ENCODE data around the gene ZNF620.
"Not testable (repeated sequence)": the region's sequence is repeated elsewhere in the genome, so short reads cannot be mapped to it uniquely, and the experiment has no call there.

The ZNF620 gene

DNA sequence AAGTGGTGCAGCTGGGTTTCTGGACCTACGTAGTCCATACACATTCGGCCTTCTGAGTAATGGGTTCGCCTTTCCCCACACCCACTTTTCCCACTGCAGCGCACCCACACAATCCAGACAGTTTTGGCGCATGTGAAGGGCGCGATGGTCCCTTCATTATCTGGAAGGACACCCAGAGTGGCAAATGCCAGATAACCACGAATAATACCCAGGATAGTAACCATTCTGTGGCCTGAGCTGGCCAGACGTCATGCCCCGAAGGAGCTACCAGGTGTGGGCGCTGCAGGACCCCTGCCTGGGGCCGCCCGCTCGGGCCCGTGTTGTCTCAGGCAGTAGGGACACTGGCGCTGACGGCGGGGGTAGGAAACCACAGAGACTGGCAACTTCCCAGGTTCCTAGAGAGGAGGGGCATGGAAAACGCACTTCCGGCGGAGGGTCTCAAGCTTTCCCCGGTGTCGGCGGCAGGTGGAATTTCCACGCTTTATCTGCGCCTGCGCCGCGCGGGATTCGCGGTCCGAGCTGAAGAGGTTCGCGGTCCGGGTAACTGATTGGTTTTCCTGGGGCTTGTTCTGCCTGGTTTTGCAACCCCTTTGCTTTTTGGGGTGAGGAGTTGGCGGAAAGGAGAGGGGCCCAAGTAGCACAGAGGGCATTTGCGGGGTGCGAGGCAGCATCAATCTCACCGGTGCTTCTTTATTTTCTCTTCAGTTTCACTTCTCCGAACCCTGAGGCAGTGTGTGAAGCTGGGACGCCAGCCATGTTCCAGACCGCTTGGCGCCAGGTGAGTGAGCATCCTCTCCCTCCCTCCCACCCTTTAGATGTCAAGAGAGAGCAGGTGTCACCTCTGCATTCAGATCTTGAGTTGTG is at the start of gene ZNF620:
ZNF620 (plus strand) TSS at position 441 of the 864 bp plus-strand sequence; CDS start at position 755, 314 bp downstream.
- peak; percentile 48 for DNase-seq

DNA sequence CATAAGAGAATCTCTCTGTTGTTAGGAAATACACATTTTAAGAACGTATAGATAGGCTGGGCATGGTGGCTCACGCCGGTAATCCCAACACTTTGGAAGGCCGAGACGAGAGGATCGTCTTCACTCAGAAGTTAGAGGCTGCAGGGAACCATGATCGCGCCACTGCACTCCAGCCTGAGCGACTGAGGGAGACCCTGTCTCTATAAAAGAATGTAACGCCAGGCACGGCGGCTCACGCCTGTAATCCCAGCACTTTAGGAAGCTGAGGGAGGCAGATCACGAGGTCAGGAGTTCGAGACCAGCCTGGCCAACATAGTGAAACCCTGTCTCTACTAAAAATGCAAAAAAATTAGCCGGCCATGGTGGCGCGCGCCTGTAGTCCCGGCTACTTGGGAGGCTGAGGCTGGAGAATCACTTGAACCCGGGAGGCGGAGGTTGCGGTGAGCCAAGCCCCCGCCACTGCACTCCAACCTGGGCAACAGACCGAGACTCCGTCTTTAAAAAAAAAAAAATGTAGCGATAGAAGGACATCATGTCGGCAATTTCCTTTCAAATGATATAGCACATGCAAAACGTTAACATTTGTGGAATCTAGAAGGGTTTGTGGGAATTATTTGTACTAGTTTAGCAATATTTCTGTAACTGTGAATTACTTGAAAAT is 49.4 kb upstream of the ZNF620 start:
- DNase-seq: no peak

DNA sequence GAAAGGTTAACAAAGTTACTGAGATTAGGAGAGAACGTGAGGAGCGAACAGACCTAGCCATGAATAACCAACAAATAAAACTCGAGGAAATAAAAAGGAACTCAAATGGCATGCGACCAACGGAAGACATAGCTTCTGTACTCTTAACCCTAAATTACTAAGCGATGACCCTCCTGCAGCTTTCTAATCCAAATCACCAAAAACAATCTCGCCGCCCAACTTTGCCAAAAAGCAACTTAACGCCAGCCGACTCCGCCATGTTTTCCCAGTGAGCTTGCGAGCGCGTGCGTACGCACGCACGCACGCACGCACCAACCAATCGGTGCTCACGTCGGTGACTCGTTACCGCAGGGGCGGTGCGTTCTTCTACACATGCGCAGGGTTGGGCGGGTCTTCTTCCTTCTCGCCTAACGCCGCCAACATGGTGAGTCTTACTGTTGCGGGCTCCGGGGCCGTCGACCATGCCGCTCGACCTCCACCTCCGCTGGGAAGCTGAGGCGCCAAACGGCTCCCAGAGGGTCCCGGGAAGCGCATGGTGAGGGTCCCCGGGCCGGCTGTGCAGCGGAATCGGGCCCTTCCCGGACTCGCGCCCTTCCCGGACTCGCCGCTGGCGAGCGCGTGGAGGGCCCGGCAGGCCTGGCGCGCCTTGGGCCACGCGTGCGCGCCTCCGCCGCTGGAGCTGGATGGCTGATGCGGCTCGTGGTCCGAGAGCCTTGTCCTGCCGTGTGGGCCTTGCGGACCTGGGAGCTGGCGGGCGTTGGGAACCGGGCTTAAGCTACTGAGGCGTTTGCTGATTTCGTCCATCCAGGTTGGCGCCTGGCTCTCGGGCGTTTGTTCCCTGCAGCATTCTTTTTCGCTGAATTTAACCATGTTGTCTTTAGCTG is 48.7 kb upstream of the ZNF620 start, which contains the start of gene RPL14:
RPL14 (plus strand) TSS at position 400 of the 884 bp plus-strand sequence; CDS start at position 533, 133 bp downstream.
- DNase-seq: peak; percentile 95

DNA sequence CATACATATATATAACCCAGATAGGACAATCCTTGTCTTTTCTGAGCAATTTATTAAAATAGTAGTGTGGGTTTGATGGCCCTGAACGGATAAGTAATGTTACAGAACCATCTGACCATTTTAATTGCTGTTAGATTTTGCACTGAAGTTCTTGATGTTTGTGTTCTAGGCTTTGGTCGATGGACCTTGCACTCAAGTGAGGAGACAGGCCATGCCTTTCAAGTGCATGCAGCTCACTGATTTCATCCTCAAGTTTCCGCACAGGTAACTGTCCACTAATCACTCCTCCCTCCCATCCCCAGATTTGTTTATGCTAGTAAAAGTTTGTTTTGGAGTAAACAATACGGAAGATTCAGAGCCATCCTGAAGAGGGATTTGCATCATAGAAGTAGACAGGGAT is 47.4 kb upstream of the ZNF620 start:
- DNase-seq: no peak

DNA sequence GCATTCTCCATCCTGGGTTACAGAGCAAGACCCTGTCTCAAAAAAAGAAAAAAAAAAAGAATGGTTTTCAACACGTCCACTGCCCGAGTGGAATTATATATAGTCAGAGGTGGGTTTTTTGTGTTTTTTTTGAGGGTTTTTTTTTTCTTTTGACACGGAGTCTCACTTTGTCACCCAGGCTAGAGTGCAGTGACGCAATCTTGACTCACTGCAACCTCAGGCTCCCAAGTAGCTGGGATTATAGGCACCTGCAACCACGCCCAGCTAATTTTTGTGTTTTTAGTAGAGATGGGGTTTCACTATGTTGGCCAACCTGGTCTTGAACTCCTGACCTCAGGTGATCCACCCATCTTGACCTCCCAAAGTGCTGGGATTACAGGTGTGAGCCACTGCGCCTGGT is 45.4 kb upstream of the ZNF620 start:
- not testable (repeated sequence) for DNase-seq

DNA sequence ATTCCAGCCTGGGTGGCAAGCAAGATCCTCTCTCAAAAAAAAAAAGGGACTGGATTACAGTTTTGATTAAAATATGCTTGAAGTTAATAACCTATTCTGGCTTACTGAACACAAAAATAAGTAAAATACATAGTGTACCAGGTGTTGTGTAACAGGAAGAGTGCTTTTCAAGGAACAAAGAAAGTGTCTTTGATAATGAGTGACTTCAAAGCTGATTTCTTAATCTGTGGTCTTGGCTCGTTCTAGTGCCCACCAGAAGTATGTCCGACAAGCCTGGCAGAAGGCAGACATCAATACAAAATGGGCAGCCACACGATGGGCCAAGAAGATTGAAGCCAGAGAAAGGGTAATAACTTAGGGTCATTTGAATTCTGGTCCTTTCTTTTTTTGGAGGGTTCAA is 44.7 kb upstream of the ZNF620 start:
- DNase-seq: no peak

DNA sequence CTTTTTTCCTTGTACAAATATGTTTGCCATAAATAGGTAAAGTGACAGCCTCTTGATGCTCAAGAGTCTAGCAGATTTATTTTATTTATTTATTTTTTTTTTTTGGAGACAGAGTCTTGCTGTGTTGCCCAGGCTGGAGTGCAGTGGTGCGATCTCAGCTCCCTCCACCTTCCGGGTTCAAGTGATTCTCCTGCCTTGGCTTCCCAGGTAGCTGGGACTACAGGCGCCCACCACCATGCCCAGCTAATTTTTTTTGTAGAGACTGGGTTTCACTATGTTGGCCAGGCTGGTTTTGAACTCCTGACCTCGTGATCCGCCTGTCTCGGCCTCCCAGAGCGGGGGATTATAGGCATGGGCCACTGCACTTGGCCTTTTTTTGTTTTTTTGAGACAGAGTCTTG is 43.0 kb upstream of the ZNF620 start:
- DNase-seq: not testable (repeated sequence)

DNA sequence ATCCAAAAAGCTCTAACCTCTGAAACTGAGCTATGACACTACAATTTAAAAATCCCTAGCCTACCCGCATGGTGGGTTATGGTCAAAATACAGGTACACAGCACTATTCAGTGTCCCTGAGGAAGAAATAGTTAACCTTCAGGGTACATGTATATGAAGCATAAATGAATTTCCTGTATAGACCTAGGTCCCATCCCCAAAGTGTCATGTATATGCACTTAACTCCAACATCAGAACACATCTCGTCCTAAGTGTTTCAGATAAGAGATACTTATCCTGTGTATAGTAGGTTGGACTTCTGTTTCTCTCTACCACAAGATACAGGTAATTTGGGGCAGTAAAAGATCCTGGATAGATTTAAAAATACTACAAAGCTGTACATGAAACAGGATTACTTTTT is 42.3 kb upstream of the ZNF620 start:
- DNase-seq: no peak

DNA sequence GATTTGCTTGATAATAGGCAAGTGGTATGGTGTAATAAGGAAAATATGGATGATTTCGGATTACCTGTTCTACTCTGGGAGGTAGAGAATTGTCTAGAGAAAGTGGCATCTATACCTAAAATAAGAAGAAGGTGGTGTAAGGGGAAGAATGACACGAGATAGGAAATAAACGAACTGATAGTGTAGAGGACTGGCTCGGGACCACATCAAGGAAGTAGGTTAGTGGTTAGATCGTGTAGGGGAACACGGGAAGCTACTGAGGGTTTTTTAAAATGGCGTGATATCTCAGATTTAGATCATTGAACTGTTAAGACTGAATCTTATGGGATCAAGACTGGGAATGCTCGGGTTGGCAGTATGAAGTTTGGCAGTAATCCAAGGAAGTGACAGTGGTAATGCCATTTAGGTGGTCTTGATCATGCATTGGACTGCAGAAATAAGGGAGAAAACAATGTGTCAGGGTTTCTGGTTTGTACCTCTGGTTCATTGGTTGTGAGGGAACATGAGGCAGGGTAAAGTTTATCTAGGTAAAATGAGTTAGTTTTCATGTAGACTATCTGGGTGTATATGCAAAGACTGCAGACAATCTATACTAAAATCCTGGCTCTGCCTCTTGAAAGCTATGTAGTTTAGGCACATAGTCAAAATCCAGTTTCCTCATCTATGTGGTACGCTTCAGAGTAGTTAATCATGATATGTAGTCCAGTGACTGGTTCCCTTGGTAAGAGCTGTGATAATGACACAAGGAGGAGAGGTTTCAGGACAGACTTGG is 41.3 kb upstream of the ZNF620 start:
- no peak for DNase-seq

DNA sequence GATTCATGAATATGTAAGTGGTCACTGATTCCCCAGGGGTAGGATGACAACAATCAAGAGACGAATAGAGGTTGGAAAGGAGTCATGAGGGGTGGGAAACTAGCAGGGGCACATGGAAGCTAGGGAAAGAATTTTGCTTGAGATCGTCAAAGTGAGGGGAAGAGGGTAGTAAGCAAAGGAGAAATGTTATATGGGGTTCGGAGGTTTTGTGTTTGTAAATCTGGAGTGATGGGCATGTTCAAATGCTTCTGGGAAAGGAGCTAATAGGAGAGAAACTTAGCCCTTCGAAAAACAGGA is 40.8 kb upstream of the ZNF620 start:
- no peak for DNase-seq

DNA sequence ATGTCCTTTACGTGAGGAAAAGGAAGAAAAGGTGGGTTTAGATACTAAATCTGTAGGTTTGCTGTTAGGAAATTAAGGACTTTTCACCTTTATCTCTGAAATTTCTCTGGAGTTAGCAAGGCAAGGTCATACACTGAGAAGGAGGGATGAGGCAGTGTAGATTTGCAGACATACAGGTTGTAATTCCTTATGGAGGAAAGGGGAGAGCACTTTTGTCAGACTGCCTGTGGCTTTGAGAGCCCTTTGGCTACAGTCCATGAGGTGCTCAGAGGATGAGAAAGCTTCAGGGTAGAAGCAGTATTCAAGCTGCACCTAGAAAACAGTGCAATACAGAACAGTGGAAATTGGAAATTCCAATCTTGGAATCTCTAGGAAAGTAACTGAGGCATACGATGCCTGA is 40.4 kb upstream of the ZNF620 start:
- no peak for DNase-seq

DNA sequence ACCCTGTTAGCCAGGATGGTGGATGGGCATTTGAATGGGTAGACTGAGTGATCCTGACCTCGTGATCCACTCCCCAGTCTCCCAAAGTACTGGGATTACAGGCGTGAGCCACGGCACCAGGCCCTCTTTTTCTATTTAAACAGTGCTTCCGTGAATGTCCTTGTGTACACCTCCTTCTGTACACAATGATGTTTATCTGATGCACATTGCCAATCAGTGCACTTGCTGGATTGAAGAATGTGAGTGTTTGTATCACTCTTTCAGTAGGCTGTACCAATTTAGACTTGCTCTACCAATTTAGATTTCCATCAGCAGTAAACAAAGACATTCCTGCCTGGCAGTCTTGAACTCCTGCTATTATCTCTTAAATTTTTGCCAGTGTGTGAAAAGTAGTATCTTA is 37.8 kb upstream of the ZNF620 start:
- DNase-seq: no peak

DNA sequence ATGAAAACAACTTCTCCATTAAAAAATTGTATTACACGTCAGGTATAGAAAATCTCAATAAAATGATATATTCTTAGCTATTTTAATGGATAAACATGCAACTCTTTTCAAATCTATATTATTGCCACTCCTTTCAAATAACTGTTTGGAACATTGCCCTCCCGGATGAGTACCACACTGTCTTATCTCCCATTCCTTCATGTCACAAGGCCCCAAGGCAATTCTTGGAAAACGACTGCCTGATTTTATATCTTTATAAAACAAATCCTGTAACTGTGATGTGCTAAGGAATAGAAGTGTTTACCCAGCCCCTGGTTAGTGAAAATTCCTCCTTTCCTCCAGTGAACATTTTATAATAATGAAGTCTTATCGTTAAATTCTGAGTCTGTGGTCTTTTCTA is 35.1 kb upstream of the ZNF620 start:
- DNase-seq: no peak

DNA sequence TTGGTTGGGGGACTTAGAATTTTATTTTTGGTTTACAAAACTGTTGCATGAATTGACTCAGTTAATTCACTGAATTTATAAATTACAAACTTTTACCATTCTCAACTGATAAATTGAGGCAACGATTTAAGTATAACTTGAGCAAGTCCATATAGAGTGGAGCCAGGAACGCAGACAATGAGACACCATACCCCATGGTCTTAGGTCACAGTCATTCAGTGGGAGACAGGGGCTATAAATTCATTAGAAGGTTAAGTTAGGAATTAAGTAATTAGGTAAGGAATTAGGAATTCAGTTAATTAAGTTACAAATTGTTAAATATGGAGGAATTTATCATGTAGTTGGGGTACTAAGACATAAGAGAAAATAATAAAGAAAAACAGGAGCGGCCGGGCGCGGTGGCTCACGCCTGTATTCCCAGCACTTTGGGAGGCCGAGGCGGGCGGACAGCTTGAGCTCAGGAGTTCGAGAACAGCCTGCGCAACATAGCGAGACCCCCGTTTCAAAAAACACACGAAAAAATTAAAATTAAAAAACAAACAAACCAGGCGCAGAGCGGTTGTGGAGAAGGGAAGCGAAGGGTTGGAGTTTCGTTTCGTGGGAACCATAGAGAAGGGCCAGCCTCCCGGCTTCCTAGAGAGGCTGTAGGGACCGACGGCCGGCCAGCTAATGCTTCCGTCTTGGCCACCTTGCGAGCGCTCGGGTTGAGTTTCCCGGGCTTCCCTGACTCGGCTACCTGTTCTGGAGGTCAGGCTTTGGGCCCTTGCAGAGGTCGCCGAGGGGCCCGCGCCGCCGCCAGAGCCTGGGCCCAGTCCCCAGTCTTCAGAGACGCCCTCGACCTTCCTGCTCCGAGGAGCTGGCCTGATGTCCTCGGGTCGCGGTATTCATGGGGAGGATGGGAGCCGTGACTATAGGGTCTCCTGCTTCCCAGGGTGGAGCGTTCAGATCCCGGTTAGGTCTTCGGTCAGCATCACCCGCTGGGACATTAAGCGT is 29.1 kb upstream of the ZNF620 start, which contains the start of gene ZNF619:
ZNF619 (plus strand) TSS at position 645 of the 993 bp plus-strand sequence. CDS start 858 bp downstream, outside the sequence.
- DNase-seq: peak; percentile 77

DNA sequence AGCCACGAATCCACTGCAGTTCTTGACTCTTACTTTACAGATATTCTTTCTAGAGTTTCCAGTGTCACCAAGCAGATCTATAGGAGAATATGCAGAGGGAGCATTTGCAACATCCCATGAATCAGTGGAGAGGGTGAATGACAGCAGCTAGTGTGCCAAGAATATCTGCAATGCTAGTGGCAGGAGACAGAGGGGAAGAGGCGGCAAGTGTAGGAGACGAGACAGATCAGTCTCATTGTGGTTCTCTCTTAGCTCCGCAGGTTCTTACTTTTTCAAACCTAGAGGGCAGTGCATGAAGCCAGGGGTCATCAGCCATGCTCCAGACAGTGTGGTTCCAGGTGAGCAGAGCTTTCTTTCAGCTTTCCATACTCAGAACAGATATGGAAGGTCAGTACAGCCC is 28.2 kb upstream of the ZNF620 start:
- no peak for DNase-seq

DNA sequence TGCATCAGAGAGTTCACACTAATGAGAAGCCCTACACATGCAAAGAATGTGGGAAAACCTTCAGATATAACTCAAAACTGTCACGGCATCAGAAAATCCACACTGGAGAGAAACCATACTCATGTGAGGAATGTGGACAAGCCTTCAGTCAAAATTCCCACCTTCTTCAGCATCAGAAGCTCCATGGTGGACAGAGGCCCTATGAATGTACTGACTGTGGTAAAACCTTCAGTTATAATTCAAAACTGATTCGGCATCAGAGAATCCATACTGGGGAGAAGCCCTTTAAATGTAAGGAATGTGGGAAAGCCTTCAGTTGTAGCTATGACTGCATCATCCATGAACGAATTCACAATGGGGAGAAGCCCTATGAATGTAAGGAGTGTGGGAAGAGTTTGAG is 18.7 kb upstream of the ZNF620 start:
- DNase-seq: no peak

DNA sequence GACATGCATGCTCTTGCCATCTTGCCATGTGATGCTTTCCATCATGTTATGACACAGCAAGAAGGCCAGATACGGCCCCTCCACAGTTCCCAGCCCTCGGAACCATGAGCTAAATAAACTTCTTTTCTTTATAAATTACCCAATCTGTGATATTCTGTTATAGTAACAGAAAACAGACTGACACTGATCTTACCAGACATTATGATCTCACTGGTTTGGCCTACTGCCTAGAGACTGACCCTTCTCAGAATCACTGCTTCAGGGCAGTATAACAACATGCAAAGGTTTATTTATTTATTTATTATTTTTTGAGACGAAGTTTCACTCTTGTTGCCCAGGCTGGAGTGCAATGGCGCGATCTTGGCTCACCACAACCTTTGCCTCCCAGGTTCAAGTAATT is 14.9 kb upstream of the ZNF620 start:
- DNase-seq: no peak

DNA sequence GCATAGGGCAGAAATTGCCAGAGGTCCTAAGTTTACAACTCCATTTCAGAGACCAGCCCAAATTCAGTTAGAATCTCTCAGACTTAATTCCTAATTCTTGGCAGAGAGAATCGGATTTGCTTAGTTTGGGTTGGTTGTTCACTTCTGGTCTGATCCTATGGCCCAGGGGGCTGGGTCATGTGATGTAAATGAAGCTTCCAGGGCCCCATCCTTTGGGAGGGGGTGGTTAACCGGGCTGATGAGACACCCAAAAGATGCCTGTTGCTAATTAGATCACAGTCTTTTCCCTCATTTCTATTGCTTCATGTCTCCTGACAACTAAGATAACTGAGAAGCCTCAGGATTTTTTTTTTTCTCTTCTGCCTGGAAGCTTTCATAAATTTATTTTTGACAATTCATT is 11.1 kb upstream of the ZNF620 start:
- peak; percentile 18 for DNase-seq

DNA sequence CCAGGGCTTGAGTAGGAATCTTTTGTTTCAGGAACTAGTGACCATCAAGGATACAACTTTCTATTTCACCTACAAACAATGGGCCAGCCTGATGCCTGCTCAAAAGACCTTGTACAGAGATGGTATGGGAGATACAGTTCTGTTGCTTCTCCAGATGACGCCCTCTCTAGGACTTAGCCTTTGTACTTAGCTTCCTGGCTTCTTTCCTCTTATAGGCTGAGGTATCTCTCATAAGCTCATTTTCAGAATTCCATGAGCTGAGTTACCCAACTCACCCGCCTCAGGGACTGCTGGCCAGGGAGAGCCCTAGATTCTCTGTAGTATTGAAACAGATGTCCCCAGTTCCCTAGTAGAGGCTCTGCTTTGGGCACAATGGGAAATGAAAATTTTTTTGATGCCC is 8.6 kb upstream of the ZNF620 start:
- no peak for DNase-seq

DNA sequence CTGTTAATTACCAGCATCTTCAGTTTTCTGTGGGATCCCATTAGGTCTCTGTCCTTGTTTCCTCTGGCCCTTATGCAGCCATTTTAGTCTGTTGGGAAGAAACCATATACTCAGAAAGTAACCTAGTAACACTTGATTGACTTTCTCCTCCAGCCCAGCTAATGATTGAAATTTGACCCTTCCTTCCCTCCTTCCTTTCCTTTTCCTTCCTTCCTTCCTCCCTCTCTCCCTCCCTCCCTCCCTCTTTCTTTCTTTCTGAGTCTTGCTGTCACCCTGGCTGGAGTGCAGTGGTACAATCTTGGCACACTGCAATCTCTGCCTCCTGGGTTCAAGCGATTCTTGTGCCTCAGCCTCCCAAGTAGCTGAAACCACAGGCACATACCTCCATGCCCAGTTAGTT is 5.9 kb upstream of the ZNF620 start:
- DNase-seq: no peak

DNA sequence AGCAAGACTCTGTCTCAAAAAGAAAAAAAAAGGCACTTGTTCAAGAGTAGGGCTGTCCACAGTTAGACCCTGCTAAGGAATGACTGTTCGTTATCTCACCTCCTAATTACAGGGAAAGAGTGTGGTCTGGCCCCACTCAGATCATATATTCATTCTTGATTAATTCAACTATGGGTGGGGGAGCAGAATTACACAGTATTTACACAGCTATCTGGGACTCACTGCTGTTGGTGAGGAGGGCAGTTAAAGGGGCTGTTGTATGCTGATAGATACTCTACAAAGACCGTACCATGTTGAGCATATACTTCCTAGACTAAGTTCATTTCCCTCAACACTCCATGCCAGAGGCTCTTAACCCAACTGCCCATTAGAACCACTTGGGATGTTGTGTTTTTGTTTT is 3.8 kb upstream of the ZNF620 start:
- no peak for DNase-seq
